Measurements from ENCODE around the gene RHCG. TPM values are rescaled to one million over a fixed set of nuclear protein-coding genes. Genes with fewer than 3 reads are reported as not detected.

Gene RHCG
- polyA plus RNA-seq, 1 of the 3 experiments (the other 2 are of a cell fraction), result not detected

DNA sequence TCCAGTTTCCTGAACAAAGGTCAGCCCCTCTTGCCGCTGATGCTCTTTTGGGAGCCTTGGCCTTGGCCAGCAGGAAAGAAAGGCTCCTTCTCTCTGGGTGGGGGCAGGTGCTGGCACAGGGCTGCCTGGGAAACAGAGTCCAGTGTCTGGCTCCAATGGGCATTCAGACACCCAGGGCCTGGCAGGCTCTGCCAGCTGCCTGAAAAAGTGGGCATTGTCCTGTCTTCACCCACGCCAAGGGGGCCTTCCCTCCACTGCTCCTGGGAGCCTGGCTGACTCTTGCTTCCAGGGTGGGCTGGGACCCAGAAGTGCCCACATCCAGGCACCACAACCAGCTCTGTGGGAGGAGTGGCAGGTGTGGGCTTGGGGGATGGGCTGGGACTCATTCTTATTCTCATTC lies 62.7 kb downstream of the RHCG start:
- no peaks in the 10 kb centered on the region for H3K79me2 ChIP-seq (ENCODE audit: insufficient read depth)
- no peaks in the 10 kb centered on the region for H3F3A ChIP-seq (replicated peaks; ENCODE audit: insufficient read depth)
- no peaks in the 10 kb centered on the region for H3K9me2 ChIP-seq
- no peaks in the 10 kb centered on the region for H3K9me3 ChIP-seq
- H3K27me3 ChIP-seq (ENCODE audit: insufficient read depth), result no peaks in the 10 kb centered on the region
- H2AFZ ChIP-seq (ENCODE audit: low read depth), result no peak overlapping the region
- CTCF ChIA-PET, result interaction anchor here (0.6 to 18.5 kb wide), 7 partner anchors 10 to 78 kb away, joined by 3 to 446 read pairs (median 25); no protein-coding TSS in a partner anchor
- H3K4me1 ChIP-seq (ENCODE audit: control insufficient read depth in 1 of 2, insufficient read depth in 2 of 2, low read depth in 1 of 2, low read length in 1 of 2), result peaks cover 6 to 8% of the 10 kb centered on the region in 2 experiments; a peak in 3 of 4 replicates
- no peak overlapping the region for H3K4me3 ChIP-seq (ENCODE audit: low read depth in 2 of 2, low read length in 1 of 2)
- H3K9ac ChIP-seq, result no peak overlapping the region
- no peak overlapping the region for H3K27ac ChIP-seq (ENCODE audit: low read depth in 2 of 2, low read length in 1 of 2)
- H4K20me1 ChIP-seq (ENCODE audit: insufficient read depth), result no peaks in the 10 kb centered on the region
- H3K36me3 ChIP-seq (replicated peaks in 1 of 2; ENCODE audit: control insufficient read depth in 1 of 2, insufficient read depth in 2 of 2, low read length in 1 of 2), result no peaks in the 10 kb centered on the region
- TF ChIP-seq ELF1 (IDR thresholded peaks at IDR 0.05) (no peak), JUND (IDR thresholded peaks at IDR 0.05) (no peak)
- POLR2A ChIA-PET, result no interaction called here
- H3K4me2 ChIP-seq, result no peak overlapping the region
- 38% methylated on average over 1 of the region's 2 CpGs for WGBS (ENCODE audit: low lambda C conversion rate)
- DNase-seq, result no peak

DNA sequence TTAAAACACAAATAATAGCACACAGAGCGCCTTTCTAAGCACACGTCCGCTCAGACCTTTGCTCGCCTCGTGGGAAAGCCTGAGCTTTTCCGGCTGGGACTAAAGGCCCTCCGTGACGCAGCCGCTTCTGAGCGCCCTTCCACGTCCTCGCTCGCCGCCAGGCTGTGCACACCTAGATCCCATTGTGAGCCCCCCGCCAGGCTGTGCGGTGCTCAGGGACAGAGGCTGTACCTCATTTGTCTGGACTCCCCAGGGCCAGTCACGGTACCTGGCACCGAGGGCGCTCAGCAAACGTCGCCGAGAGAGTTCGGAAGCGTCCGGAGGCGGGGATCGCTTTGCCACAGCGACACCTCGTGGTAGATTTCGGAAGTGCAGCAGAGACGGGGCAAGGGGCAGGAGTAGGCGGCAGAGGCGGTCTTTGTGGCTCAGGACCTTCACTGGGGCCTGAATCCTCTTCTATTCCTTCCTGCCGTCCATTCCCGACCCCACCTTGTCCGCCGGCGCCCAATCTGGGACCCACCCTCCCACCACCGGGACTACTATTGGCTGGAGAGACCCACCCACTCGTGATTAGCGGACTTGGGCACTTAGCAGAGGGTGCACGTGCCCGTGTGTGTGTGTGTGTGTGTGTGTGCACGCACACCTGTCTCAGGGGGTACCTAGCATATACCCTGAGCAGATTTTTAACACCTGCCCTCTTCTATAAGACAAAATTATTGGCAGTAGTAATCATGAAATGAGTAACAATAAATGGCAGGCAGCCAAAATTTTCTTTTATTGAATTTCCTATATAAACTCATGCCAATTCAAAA lies 65.6 kb downstream of the RHCG start:
- Histone ChIP-seq H3K9me2 (no peaks in the 10 kb centered on the region), H3K9ac (no peak overlapping the region), H2AFZ (ENCODE audit: low read depth) (no peak overlapping the region), H3F3A (replicated peaks; ENCODE audit: insufficient read depth) (no peaks in the 10 kb centered on the region), H3K27ac (ENCODE audit: low read depth in 2 of 2, low read length in 1 of 2) (no peak overlapping the region), H3K4me2 (0 out of 2 replicates have a peak overlapping the region, but pooled peaks have one; percentile 35), H3K79me2 (ENCODE audit: insufficient read depth) (no peaks in the 10 kb centered on the region), H3K27me3 (ENCODE audit: insufficient read depth) (no peaks in the 10 kb centered on the region), H3K36me3 (replicated peaks in 1 of 2; ENCODE audit: control insufficient read depth in 1 of 2, insufficient read depth in 2 of 2, low read length in 1 of 2) (no peaks in the 10 kb centered on the region), H3K4me1 (ENCODE audit: control insufficient read depth in 1 of 2, insufficient read depth in 2 of 2, low read depth in 1 of 2, low read length in 1 of 2) (peaks cover 6 to 8% of the 10 kb centered on the region in 2 experiments; a peak in 3 of 4 replicates), H3K9me3 (no peaks in the 10 kb centered on the region), H4K20me1 (ENCODE audit: insufficient read depth) (no peaks in the 10 kb centered on the region), H3K4me3 (ENCODE audit: low read depth in 2 of 2, low read length in 1 of 2) (peak overlapping the region in 1 of 2 experiments; percentile 40; a peak in 1 of 4 replicates)
- CTCF ChIA-PET, result interaction anchor here (0.6 to 18.5 kb wide), 30 partner anchors 9 to 200 kb away, joined by 3 to 618 read pairs (median 5); no protein-coding TSS in a partner anchor
- DNase-seq, result peak; percentile 94
- TF ChIP-seq, protein P1, sequence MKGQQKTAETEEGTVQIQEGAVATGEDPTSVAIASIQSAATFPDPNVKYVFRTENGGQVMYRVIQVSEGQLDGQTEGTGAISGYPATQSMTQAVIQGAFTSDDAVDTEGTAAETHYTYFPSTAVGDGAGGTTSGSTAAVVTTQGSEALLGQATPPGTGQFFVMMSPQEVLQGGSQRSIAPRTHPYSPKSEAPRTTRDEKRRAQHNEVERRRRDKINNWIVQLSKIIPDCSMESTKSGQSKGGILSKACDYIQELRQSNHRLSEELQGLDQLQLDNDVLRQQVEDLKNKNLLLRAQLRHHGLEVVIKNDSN (IDR thresholded peaks at IDR 0.05; ENCODE audit: borderline replicate concordance, low read depth), result no peak
- TF ChIP-seq RFX5 (IDR thresholded peaks at IDR 0.05; ENCODE audit: low read length), result no peak
- TF ChIP-seq GATA2 (CRISPR knock-in tag; IDR thresholded peaks at IDR 0.05), result no peak
- no peak; the same call in 1 of the 2 replicates for TF ChIP-seq NRF1 (IDR thresholded peaks at IDR 0.05; ENCODE audit: low read depth, low read length)
- no peak for TF ChIP-seq MXI1 (IDR thresholded peaks at IDR 0.05; ENCODE audit: low read depth, low read length)
- peak; percentile 92 for TF ChIP-seq SMC3 (IDR thresholded peaks at IDR 0.05; ENCODE audit: low read depth, low read length)
- TF ChIP-seq, protein P2, sequence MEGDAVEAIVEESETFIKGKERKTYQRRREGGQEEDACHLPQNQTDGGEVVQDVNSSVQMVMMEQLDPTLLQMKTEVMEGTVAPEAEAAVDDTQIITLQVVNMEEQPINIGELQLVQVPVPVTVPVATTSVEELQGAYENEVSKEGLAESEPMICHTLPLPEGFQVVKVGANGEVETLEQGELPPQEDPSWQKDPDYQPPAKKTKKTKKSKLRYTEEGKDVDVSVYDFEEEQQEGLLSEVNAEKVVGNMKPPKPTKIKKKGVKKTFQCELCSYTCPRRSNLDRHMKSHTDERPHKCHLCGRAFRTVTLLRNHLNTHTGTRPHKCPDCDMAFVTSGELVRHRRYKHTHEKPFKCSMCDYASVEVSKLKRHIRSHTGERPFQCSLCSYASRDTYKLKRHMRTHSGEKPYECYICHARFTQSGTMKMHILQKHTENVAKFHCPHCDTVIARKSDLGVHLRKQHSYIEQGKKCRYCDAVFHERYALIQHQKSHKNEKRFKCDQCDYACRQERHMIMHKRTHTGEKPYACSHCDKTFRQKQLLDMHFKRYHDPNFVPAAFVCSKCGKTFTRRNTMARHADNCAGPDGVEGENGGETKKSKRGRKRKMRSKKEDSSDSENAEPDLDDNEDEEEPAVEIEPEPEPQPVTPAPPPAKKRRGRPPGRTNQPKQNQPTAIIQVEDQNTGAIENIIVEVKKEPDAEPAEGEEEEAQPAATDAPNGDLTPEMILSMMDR (IDR thresholded peaks at IDR 0.05), result peak; percentile 86
- no peak for TF ChIP-seq YY1 (IDR thresholded peaks at IDR 0.05; ENCODE audit: low read depth)
- peak; percentile 87 for TF ChIP-seq RAD21 (IDR thresholded peaks at IDR 0.05; ENCODE audit: low read length)
- POLR2A ChIA-PET, result interaction anchor here (0.6 kb wide), 1 partner anchor 13 kb away, joined by 3 read pairs; no protein-coding TSS in a partner anchor
- WGBS (ENCODE audit: low lambda C conversion rate), result 43% methylated on average over 28 of the region's 44 CpGs

Measured in SK-N-SH (cell line).